H7 (cell line): Measurements from ENCODE around the gene NIPAL3. TPM values are rescaled to one million over a fixed set of nuclear protein-coding genes. Genes with fewer than 3 reads are reported as not detected.
"Not testable (repeated sequence)": the region's sequence is repeated elsewhere in the genome, so short reads cannot be mapped to it uniquely, and the experiment has no call there.

Experiments
- DNase-seq: peaks from one replicate; pipeline ENCODE4 v3.0.0; 2012
- H3K27me3 ChIP-seq: 2 replicates; pipeline ENCODE4 v1.6.0; 2011; ENCODE audit warnings: mild to moderate bottlenecking, low read length; ENCODE audit not compliant: control insufficient read depth, insufficient read depth
- H3K36me3 ChIP-seq: replicated peaks from 2 replicates; pipeline ENCODE4 v1.5.1; 2011; ENCODE audit warnings: low read length; ENCODE audit not compliant: control insufficient read depth, insufficient read depth
- H3K4me3 ChIP-seq: 2 replicates; pipeline ENCODE4 v1.5.1; 2011; ENCODE audit warnings: low read depth, mild to moderate bottlenecking, control low read depth, low read length, moderate library complexity; ENCODE audit not compliant: insufficient read depth
- total RNA-seq: library from RNA; depleted of rRNA; stranded (reverse); fragments of >200 nt; shearing (Covaris generic); gene quantifications from 2 replicates; pipeline ENCODE4 v1.2.3, GENCODE V29; 2014

NIPAL3 gene
- total RNA-seq, 1 experiment from 2014 or later = 8.9 TPM

DNA sequence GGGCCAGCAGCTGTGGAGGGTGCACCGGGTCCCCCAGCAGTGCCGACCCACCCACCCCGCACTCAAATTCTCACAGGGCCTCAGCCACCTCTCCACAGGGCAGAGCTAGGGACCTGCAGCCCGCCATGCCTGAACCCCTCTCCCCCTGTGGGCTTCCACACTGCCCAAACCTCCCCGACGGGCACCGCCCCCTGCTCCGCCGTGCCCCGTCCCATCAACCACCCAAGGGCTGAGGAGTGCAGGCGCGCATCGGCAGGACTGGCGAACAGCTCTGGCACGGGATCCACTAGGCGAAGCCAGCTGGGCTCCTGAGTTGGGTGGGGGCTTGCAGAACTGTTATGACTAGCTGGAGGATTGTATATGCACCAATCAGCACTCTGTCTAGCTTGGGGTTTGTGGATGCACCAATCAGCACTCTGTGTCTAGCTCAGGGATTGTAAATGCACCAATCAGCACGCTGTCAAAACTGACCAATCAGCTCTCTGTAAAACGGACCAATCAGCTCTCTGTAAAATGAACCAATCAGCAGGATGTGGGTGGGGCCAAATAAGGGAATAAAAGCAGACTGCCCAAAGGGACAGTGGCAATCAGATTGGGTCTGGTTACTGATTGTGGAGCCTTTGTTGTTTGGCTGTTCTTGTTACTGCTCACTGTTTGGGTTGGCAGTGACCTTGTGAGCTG, 74.6 kb downstream of the NIPAL3 start:
- Histone ChIP-seq H3K4me3 (no peak overlapping the region), H3K36me3 (no peaks in the 10 kb centered on the region), H3K27me3 (no peaks in the 10 kb centered on the region)
- no peak for DNase-seq

DNA sequence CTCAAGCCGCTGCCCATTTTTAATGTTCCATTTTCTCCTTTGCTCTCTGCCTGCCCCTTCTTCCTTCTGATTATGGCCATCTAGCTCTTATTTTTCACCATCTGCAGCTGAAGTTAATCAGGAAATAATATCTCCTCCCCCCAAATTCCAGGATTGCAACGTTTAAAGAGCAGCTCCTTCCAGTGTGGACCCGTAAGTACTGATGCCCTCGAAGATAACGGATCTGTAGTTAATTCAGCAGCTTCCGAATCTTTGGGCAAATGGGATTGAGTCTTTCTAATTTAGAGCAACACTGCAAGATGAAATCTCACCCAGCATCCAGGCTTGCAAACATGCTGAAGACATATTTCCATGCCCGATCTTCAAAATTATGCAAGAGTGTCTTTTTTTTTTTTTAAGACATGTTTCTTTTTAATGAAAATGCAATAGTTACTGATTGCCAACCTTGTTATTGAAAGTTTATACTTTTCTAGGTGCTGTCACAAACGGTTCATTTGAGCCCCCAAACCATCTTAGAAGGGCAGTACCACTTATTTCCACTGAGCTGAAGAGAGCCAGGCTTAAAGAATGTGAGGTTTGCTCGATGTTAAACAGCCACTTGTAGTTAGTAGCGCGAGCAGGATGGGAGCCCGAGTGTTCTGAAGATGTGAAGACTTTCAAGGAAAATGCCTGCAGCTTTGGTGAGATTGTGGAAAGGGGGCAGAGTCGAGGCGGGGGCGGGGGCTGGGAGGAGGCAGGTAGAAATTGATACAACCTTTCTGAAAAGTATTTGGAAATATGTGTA, 76.2 kb downstream of the NIPAL3 start:
- H3K36me3 ChIP-seq = no peaks in the 10 kb centered on the region
- H3K4me3 ChIP-seq = no peak overlapping the region
- peak; percentile 62 for DNase-seq
- no peaks in the 10 kb centered on the region for H3K27me3 ChIP-seq

DNA sequence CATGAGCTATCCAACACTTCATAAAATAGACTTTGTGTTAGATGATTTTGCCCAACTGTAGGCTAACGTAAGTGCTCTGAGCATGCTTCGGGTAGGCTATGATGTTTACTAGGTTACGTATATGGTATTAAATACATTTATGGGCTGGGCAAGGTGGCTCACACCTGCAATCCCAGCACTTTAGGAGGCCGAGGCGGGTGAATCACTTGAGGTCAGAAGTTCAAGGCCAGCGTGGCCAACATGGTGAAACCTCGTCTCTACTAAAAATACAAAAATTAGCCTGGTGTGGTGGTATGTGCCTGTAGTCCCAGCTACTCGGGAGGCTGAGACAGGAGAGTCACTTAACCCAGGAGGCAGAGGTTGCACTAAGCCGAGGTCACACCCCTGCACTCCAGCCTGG, 77.3 kb downstream of the NIPAL3 start:
- not testable (repeated sequence) for H3K36me3 ChIP-seq, DNase-seq, H3K27me3 ChIP-seq, H3K4me3 ChIP-seq

DNA sequence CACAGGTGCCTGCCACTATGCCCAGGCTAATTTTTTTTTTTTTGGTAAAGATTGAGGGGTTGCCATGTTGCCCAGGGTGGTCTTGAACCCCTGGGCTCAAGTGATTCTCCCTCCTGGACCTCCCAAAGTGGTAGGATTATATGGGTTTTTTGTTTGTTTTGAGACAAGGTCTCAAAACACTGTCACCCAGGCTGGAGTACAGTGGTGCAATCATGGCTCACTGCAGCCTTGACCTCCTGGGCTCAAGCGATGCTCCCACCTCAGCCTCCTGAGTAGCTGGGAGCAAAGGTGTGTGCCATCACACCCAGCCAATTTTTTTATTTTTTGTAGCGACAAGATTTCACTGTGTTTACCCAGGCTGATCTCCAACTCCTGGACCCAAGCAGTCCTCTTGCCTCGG, 78.2 kb downstream of the NIPAL3 start:
- no peaks in the 10 kb centered on the region for H3K36me3 ChIP-seq
- no peak for DNase-seq
- H3K27me3 ChIP-seq = no peaks in the 10 kb centered on the region
- H3K4me3 ChIP-seq = no peak overlapping the region

DNA sequence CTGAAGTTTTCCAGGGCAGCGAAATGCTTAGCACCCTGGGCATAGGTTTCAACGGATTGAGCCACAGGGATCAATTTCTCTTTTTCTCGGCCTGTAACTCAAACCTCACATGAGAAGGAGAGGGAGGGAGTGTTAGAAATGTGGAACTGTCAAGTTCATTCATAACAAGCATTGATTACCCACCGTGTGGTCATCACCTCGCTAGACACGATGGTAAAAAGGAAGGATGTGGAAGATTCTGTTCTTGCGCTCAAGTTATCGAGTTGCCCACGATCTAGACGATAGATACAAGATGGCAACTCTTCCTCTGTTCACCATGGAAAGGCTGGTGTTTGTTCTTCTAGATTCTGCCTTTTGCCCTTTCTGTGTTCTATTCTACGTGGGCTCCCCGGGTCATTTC, 83.0 kb downstream of the NIPAL3 start:
- no peak overlapping the region for H3K4me3 ChIP-seq
- DNase-seq = no peak

DNA sequence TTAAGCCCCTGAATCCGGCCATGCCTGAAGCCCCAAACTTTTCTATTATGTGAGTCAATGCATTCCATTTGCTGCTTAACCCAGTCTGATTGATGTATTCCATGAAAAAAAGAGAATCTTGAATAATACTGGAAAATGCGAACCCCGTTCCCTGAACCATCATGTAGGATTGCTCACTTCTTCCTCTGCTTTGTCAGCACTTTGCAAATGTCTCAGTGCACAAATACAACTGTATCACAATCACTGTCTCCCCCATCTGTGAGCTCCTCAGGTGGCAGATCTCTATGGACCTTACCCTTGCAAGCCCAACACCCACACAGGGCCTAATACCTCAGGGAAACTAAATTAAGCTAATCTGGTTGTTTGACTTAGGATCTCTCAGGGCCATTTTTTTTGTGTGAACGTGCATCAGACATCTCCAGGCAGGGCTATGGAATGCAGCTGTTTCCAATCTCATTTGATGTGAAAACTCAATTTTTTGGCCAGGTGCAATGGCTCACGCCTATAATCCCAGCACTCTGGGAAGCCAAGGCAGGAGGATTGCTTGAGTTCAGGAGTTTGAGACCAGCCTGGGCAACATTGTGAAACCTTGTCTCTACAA, 84.9 kb downstream of the NIPAL3 start:
- no peak for DNase-seq
- H3K27me3 ChIP-seq = no peaks in the 10 kb centered on the region
- H3K4me3 ChIP-seq = no peak overlapping the region
- H3K36me3 ChIP-seq = no peaks in the 10 kb centered on the region

More for the DNA sequence above, 83.0 kb downstream of the NIPAL3 start:
- Histone ChIP-seq H3K36me3 (no peaks in the 10 kb centered on the region), H3K27me3 (no peaks in the 10 kb centered on the region)

GRCh38 chr1:24501371-24502064, 85.9 kb downstream of the NIPAL3 start:
- Histone ChIP-seq H3K36me3 (no peaks in the 10 kb centered on the region), H3K27me3 (no peaks in the 10 kb centered on the region), H3K4me3 (peak overlapping the region; percentile 91)
- peak; percentile 52 for DNase-seq

- H3K36me3 ChIP-seq = no peaks in the 10 kb centered on the region
- DNase-seq = peak; percentile 85
- H3K4me3 ChIP-seq = peak overlapping the region; percentile 91
- H3K27me3 ChIP-seq = no peaks in the 10 kb centered on the region
Measured at GRCh38 chr1:24502065-24502708, 86.6 kb downstream of the NIPAL3 start.

DNA sequence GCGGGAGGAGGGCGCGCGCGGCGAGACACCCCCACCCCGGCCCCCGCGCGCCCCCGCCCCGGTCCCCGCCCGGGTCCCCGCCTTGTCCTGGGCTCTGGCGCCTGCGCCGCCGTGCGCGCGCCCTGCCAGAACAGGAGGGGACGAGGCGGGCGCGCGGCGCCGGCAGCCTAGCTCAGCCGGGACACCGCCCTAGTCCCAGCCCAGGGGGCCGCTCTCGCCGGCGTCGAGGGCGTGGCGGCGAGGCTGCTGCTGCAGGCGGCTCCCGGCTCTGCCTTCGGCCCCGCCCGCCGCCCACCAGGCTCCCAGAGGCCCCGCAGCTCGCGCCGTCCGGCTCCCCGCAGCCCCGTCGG, 87.1 kb downstream of the NIPAL3 start, which contains the start of gene RCAN3:
Gene RCAN3, plus strand, starts transcription at position 128 of the 350 bp plus-strand sequence. CDS start 11,537 bp downstream, outside the sequence.
- Histone ChIP-seq H3K27me3 (no peaks in the 10 kb centered on the region), H3K36me3 (no peaks in the 10 kb centered on the region), H3K4me3 (peak within 1 kb of the TSS; percentile 91)
- DNase-seq = peak; percentile 98

DNA sequence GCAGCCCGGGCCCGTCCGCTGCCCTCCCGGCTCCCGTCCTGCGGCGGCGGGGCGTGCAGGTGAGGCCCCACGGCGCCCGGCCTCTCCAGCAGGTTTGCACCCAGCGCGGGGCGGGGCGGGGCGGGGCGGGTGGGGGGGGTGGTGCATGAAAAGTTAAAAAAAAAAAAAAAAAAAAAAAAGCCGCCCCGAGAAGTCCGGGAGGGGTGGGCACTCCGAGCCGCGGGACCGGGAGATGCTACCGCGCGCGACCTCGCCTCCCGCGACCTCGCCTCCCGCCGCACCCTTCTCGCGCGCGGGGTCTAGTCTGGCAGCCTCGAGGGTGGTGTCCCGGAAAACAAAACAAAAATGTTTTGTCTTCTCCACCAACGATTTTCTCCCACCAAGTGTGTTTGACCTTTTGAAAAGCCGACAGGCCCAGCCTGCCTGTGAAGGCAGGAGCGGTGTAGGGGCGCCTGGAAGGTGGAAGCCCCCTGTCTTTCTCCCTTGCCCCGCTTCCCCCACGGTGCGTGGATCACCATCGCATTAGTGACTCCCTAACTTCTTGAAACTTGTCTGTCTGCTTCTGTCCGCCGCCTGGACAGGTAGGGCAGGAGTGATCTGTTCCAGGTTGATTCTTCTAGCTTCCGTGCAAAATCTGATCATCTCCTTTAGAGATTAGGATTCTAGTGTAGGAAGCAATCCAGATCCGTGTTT, 87.6 kb downstream of the NIPAL3 start:
- H3K27me3 ChIP-seq = no peaks in the 10 kb centered on the region
- peak overlapping the region; percentile 91 for H3K4me3 ChIP-seq
- DNase-seq = no peak
- no peaks in the 10 kb centered on the region for H3K36me3 ChIP-seq

DNA sequence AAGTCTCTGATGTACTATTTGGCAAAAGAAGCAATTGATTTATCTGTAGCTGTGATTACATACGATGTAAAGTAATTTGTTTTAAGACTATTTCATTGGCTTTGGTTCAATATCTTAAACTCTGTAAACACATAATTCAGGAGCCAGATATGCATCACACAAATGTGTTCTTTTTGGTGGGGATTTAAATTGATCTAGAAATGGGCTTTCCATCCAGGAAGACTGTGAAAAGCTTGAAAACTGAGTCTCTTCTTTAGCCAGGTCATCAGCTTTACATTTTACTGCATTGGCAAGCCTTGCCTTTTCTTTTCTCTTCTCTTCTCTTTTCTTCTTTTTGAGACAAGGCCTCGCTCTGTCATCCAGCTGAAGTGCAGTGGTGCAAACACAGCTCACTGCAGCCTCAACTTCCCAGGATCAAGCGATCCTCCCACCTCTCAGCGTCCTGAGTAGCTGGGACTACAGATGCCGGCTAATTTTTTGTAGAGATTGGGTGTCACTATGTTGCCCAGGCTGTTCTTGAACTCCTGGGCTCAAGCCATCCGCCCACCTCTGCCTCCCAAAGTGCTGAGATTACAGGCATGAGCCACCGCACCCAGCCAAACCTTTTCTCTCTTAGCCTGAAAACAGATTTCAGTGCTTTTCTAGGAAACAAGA, 88.4 kb downstream of the NIPAL3 start:
- Histone ChIP-seq H3K27me3 (no peaks in the 10 kb centered on the region), H3K4me3 (peak overlapping the region; percentile 91; the same call in 1 of the 2 replicates), H3K36me3 (no peaks in the 10 kb centered on the region)
- DNase-seq = no peak

- Histone ChIP-seq H3K27me3 (no peaks in the 10 kb centered on the region), H3K4me3 (peak overlapping the region; percentile 2; the same call in 1 of the 2 replicates)
- DNase-seq = no peak
Measured at GRCh38 chr1:24504560-24504959, 89.0 kb downstream of the NIPAL3 start.

GRCh38 chr1:24505816-24506215, 90.2 kb downstream of the NIPAL3 start:
- Histone ChIP-seq H3K36me3 (no peaks in the 10 kb centered on the region), H3K4me3 (no peak overlapping the region), H3K27me3 (no peaks in the 10 kb centered on the region)
- no peak for DNase-seq

More at GRCh38 chr1:24504560-24504959, 89.0 kb downstream of the NIPAL3 start:
- H3K36me3 ChIP-seq = no peaks in the 10 kb centered on the region
